DND-41 (cell line): Measurements from ENCODE around the gene AFAP1.

Experiments used
- ATAC-seq: fragments of 200-7000 bp; cut with Tn5 transposase; 3 replicates; pipeline ENCODE4 v1.9.1; 2021; ENCODE audit warnings: low read depth; ENCODE audit not compliant: insufficient read depth
- DNase-seq: peaks from one replicate; pipeline ENCODE4 v3.0.0-alpha.2; 2020
- H2AFZ ChIP-seq: 2 replicates; pipeline ENCODE4 v1.6.0; 2012; ENCODE audit warnings: low read depth, low read length
- H3K27ac ChIP-seq: 2 replicates; pipeline ENCODE4 v1.5.1; 2012; ENCODE audit warnings: low read length, inconsistent platforms
- H3K27me3 ChIP-seq: fragments of 200-600 bp; sonication (generic); 2 replicates; pipeline ENCODE4 v1.6.0; 2012; ENCODE audit warnings: low read length, mild to moderate bottlenecking, inconsistent platforms; ENCODE audit not compliant: insufficient read depth, poor library complexity
- H3K36me3 ChIP-seq: 2 replicates; pipeline ENCODE4 v1.5.1; 2012; ENCODE audit warnings: low read length, inconsistent platforms; ENCODE audit not compliant: insufficient read depth
- H3K4me1 ChIP-seq: 2 replicates; pipeline ENCODE4 v1.5.1; 2012; ENCODE audit warnings: mild to moderate bottlenecking, low read length; ENCODE audit not compliant: insufficient read depth
- H3K4me2 ChIP-seq: 2 replicates; pipeline ENCODE4 v1.6.0; 2012; ENCODE audit warnings: mild to moderate bottlenecking, moderate library complexity, low read length, inconsistent platforms; ENCODE audit not compliant: insufficient read depth
- H3K4me3 ChIP-seq, 2 experiments: fragments of 200-600 bp in 1 of 2; shearing (Covaris generic) in 1 of 2; 2 replicates each; pipeline ENCODE4 v1.5.1; 2012 to 2016; ENCODE audit warnings: inconsistent platforms in 2 of 2, low read length in 2 of 2, mild to moderate bottlenecking in 2 of 2, low read depth in 1 of 2, moderate library complexity in 1 of 2
- H3K79me2 ChIP-seq: 2 replicates; pipeline ENCODE4 v1.6.0; 2012; ENCODE audit warnings: low read length, inconsistent platforms; ENCODE audit not compliant: insufficient read depth
- H3K9ac ChIP-seq: 2 replicates; pipeline ENCODE4 v1.6.0; 2012; ENCODE audit warnings: low read depth, mild to moderate bottlenecking, inconsistent platforms, low read length, moderate library complexity
- H3K9me3 ChIP-seq: 2 replicates; pipeline ENCODE4 v1.5.1; 2012; ENCODE audit warnings: low read length, moderate library complexity, mild to moderate bottlenecking, inconsistent platforms; ENCODE audit not compliant: insufficient read depth, severe bottlenecking
- H4K20me1 ChIP-seq: 2 replicates; pipeline ENCODE4 v1.6.0; 2012; ENCODE audit warnings: low read length; ENCODE audit not compliant: insufficient read depth
- EZH2 ChIP-seq: IDR thresholded peaks from 3 replicates; pipeline ENCODE4 v1.6.1; 2012; ENCODE audit warnings: borderline replicate concordance, low read depth, mild to moderate bottlenecking, moderate library complexity, low read length, inconsistent platforms; ENCODE audit not compliant: severe bottlenecking
- TF ChIP-seq, protein P1 (sequence below): IDR thresholded peaks from 2 replicates; pipeline ENCODE4 v1.5.1; 2012; ENCODE audit warnings: borderline replicate concordance, low read length, moderate library complexity, mild to moderate bottlenecking; ENCODE audit not compliant: poor library complexity, severe bottlenecking; ENCODE audit errors: extremely low read depth

The AFAP1 gene

DNA sequence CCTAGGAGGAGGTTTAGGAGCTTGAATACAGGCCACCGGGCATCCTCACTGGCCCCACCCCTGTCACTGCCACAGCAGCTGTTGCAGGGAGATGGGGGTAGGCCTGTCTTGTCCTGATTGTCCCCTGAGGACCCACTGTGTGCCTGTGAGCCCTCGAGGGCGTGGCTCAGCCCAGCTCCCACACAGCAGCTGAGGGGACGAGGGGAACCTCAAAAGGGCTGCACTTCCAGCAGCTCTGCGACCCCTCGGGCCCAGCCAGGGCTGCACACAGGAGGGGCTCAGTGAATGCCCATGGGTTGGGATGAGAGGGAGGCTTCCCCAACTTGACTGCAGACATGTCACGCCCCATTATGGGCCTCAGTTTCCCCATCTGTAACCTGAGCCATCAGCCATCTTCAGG lies 225.9 kb downstream of the AFAP1 start:
- no peak overlapping the region for H3K27ac ChIP-seq
- DNase-seq, result no peak
- no peak overlapping the region for H3K4me2 ChIP-seq
- H3K9me3 ChIP-seq, result no peaks in the 10 kb centered on the region
- H3K4me1 ChIP-seq, result no peaks in the 10 kb centered on the region
- no peak overlapping the region for H3K4me3 ChIP-seq
- H3K36me3 ChIP-seq, result no peaks in the 10 kb centered on the region
- no peak for TF ChIP-seq EZH2
- TF ChIP-seq, protein P1, sequence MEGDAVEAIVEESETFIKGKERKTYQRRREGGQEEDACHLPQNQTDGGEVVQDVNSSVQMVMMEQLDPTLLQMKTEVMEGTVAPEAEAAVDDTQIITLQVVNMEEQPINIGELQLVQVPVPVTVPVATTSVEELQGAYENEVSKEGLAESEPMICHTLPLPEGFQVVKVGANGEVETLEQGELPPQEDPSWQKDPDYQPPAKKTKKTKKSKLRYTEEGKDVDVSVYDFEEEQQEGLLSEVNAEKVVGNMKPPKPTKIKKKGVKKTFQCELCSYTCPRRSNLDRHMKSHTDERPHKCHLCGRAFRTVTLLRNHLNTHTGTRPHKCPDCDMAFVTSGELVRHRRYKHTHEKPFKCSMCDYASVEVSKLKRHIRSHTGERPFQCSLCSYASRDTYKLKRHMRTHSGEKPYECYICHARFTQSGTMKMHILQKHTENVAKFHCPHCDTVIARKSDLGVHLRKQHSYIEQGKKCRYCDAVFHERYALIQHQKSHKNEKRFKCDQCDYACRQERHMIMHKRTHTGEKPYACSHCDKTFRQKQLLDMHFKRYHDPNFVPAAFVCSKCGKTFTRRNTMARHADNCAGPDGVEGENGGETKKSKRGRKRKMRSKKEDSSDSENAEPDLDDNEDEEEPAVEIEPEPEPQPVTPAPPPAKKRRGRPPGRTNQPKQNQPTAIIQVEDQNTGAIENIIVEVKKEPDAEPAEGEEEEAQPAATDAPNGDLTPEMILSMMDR, result no peak
- no peaks in the 10 kb centered on the region for H3K79me2 ChIP-seq
- H4K20me1 ChIP-seq, result no peaks in the 10 kb centered on the region; the same call in 1 of the 2 replicates
- no peak overlapping the region for H2AFZ ChIP-seq
- peaks cover 10% of the 10 kb centered on the region for H3K27me3 ChIP-seq
- no peak for ATAC-seq
- no peak overlapping the region for H3K9ac ChIP-seq

DNA sequence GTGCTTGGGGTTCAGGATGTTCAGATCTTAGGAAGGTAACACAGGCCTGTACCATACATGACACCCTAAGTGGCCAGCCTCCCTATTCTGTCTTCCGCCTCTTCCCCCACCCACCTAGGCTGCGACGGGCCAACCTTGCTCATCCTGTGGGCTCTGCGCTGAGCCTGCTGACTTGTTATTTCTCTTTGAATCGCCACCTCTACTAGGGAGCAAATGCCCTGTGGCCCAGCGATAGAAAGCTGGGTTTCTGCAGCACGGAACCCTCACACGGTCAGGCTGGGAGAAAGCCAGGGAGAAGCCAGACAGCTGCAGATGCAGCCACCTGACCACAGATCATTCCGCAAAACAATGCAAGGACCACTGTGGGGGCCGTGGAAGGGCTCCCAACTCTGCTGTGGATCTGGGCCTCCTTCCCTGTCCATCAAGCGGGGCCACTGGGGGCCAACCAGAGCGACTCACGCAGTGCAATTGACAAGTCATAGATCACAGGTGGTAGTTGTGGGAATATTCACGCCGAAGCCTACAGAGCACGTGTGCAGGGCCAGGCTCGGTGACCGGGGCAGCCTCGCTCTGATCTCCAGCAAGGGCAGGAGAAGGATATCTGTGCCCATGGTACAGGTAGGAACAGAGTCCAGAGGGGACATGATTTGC lies 227.5 kb downstream of the AFAP1 start:
- H3K9me3 ChIP-seq, result no peaks in the 10 kb centered on the region
- no peaks in the 10 kb centered on the region for H3K36me3 ChIP-seq
- no peak overlapping the region for H3K4me2 ChIP-seq
- ATAC-seq (no peak), DNase-seq (no peak)
- no peak overlapping the region for H3K9ac ChIP-seq
- no peak for TF ChIP-seq EZH2
- TF ChIP-seq, protein P1, result no peak
- H3K27ac ChIP-seq, result no peak overlapping the region
- no peaks in the 10 kb centered on the region; the same call in 1 of the 2 replicates for H4K20me1 ChIP-seq
- H3K27me3 ChIP-seq, result peaks cover 10% of the 10 kb centered on the region
- no peaks in the 10 kb centered on the region for H3K79me2 ChIP-seq
- H3K4me1 ChIP-seq, result no peaks in the 10 kb centered on the region
- no peak overlapping the region for H3K4me3 ChIP-seq
- no peak overlapping the region for H2AFZ ChIP-seq

DNA sequence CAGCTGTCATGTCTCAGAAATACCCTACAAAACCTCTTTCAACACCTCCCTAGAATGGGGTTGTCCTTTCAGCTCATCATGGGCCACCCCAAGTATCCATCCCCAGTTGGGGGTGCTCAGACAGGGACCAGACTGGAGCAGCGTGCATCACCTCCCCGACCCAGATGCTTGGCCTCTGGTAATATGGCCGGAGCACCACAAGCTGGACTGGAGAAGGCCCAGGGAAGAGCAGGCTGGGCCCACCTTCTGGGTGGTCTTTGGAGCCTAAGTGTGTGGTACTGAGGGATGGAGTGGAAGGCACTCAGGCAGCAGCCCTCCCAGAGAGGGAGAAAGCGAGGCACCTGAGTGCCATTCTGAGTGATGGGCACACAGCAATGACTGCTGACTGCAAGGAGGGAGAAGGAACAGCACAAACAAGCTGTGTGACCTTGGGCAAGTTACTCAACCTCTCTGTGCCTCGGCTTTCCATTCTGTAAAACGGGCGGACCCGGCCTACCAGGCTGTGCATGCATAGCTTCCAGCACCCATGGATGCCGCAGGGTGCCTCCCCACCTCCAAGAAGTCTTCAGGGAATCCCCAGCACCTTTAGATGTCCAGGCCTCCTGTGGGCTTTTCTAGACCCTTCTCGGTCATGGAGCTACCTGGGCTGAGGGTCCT lies 228.2 kb downstream of the AFAP1 start:
- no peak for DNase-seq
- H3K4me1 ChIP-seq, result no peaks in the 10 kb centered on the region
- no peak overlapping the region for H3K4me2 ChIP-seq
- H3K36me3 ChIP-seq, result no peaks in the 10 kb centered on the region
- no peak for ATAC-seq
- H3K4me3 ChIP-seq, result no peak overlapping the region
- no peak overlapping the region for H3K9ac ChIP-seq
- H3K27ac ChIP-seq, result no peak overlapping the region
- TF ChIP-seq, protein P1, result no peak
- no peak for TF ChIP-seq EZH2
- H4K20me1 ChIP-seq, result no peaks in the 10 kb centered on the region; the same call in 1 of the 2 replicates
- H3K27me3 ChIP-seq, result peaks cover 10% of the 10 kb centered on the region
- H3K9me3 ChIP-seq, result no peaks in the 10 kb centered on the region
- no peaks in the 10 kb centered on the region for H3K79me2 ChIP-seq
- no peak overlapping the region for H2AFZ ChIP-seq
